Measurements from ENCODE around the gene LSAMP.

LSAMP gene

GRCh38 chr3:116267116-116267515 lies 178.2 kb downstream of the LSAMP start:
- Histone ChIP-seq H2BK12ac (ENCODE audit: low read length in 2 of 2) (no peak overlapping the region), H2AFZ (ENCODE audit: low read depth, low read length) (no peak overlapping the region), H3K18ac (ENCODE audit: low read depth in 1 of 2, low read length in 2 of 2) (no peak overlapping the region), H4K8ac (ENCODE audit: low read length) (no peak overlapping the region), H3K4me3 (ENCODE audit: insufficient read depth in 1 of 2, low read depth in 1 of 2, low read length in 2 of 2) (no peak overlapping the region), H3K9ac (ENCODE audit: low read length) (no peak overlapping the region), H4K91ac (ENCODE audit: low read length) (no peak overlapping the region), H3K79me1 (replicated peaks; ENCODE audit: low read length, poor library complexity, severe bottlenecking) (peaks cover 4% of the 10 kb centered on the region), H3K9me3 (ENCODE audit: control insufficient read depth, low read length) (no peaks in the 10 kb centered on the region), H3K27ac (ENCODE audit: low read length, poor library complexity, severe bottlenecking) (no peak overlapping the region), H2BK120ac (ENCODE audit: low read depth, low read length) (no peak overlapping the region), H3K4ac (ENCODE audit: low read depth in 1 of 2, low read length in 2 of 2) (no peak overlapping the region), H3K27me3 (ENCODE audit: control insufficient read depth in 1 of 2, insufficient read depth in 1 of 2, low read length in 2 of 2) (no peaks in the 10 kb centered on the region), H3K23ac (ENCODE audit: low read length in 2 of 2) (no peak overlapping the region), H3K14ac (ENCODE audit: low read length in 2 of 2) (no peak overlapping the region), H2BK15ac (ENCODE audit: low read depth, poor library complexity, severe bottlenecking) (no peak overlapping the region), H2BK5ac (ENCODE audit: low read depth, low read length, poor library complexity, severe bottlenecking) (no peak overlapping the region), H3K4me1 (ENCODE audit: control insufficient read depth, insufficient read depth, low read depth, low read length) (no peaks in the 10 kb centered on the region), H2AK5ac (ENCODE audit: low read length, severe bottlenecking) (no peak overlapping the region), H3K36me3 (ENCODE audit: control insufficient read depth in 1 of 2, insufficient read depth in 2 of 2, low read depth in 1 of 2, low read length in 2 of 2) (no peaks in the 10 kb centered on the region), H3K4me2 (ENCODE audit: low read length, poor library complexity, severe bottlenecking) (no peak overlapping the region)
- WGBS: 95% methylated on average over 1 of the region's 1 CpG
- DNase-seq: no peak

- no peak overlapping the region for H4K91ac ChIP-seq (ENCODE audit: low read length)
- H3K4me1 ChIP-seq (ENCODE audit: control insufficient read depth, insufficient read depth, low read depth, low read length): no peaks in the 10 kb centered on the region
- no peak overlapping the region for H2AFZ ChIP-seq (ENCODE audit: low read depth, low read length)
- no peak overlapping the region for H3K9ac ChIP-seq (ENCODE audit: low read length)
- no peak for DNase-seq
- H3K27ac ChIP-seq (ENCODE audit: low read length, poor library complexity, severe bottlenecking): no peak overlapping the region
- no peak overlapping the region for H3K18ac ChIP-seq (ENCODE audit: low read depth in 1 of 2, low read length in 2 of 2)
- H3K14ac ChIP-seq (ENCODE audit: low read length in 2 of 2): no peak overlapping the region
- no peak overlapping the region for H3K4me2 ChIP-seq (ENCODE audit: low read length, poor library complexity, severe bottlenecking)
- no peaks in the 10 kb centered on the region for H3K9me3 ChIP-seq (ENCODE audit: control insufficient read depth, low read length)
- H2BK15ac ChIP-seq (ENCODE audit: low read depth, poor library complexity, severe bottlenecking): no peak overlapping the region
- no peak overlapping the region for H3K4me3 ChIP-seq (ENCODE audit: insufficient read depth in 1 of 2, low read depth in 1 of 2, low read length in 2 of 2)
- peaks cover 6% of the 10 kb centered on the region for H3K79me1 ChIP-seq (replicated peaks; ENCODE audit: low read length, poor library complexity, severe bottlenecking)
- no peak overlapping the region for H3K23ac ChIP-seq (ENCODE audit: low read length in 2 of 2)
- no peaks in the 10 kb centered on the region for H3K27me3 ChIP-seq (ENCODE audit: control insufficient read depth in 1 of 2, insufficient read depth in 1 of 2, low read length in 2 of 2)
- no peaks in the 10 kb centered on the region for H3K36me3 ChIP-seq (ENCODE audit: control insufficient read depth in 1 of 2, insufficient read depth in 2 of 2, low read depth in 1 of 2, low read length in 2 of 2)
- no peak overlapping the region for H2AK5ac ChIP-seq (ENCODE audit: low read length, severe bottlenecking)
- no peak overlapping the region for H3K4ac ChIP-seq (ENCODE audit: low read depth in 1 of 2, low read length in 2 of 2)
- no CpG with 5 or more reads among the region's 1 CpG for whole genome bisulfite sequencing
- no peak overlapping the region for H2BK120ac ChIP-seq (ENCODE audit: low read depth, low read length)
- H2BK5ac ChIP-seq (ENCODE audit: low read depth, low read length, poor library complexity, severe bottlenecking): no peak overlapping the region
- H4K8ac ChIP-seq (ENCODE audit: low read length): no peak overlapping the region
- H2BK12ac ChIP-seq (ENCODE audit: low read length in 2 of 2): no peak overlapping the region
These were observed 179.2 kb downstream of the LSAMP start for GRCh38 chr3:116265976-116266584.

- Histone ChIP-seq H3K36me3 (ENCODE audit: control insufficient read depth in 1 of 2, insufficient read depth in 2 of 2, low read depth in 1 of 2, low read length in 2 of 2) (no peaks in the 10 kb centered on the region), H4K91ac (ENCODE audit: low read length) (no peak overlapping the region), H3K9ac (ENCODE audit: low read length) (no peak overlapping the region), H3K4me3 (ENCODE audit: insufficient read depth in 1 of 2, low read depth in 1 of 2, low read length in 2 of 2) (no peak overlapping the region), H3K4me2 (ENCODE audit: low read length, poor library complexity, severe bottlenecking) (no peak overlapping the region), H2AK5ac (ENCODE audit: low read length, severe bottlenecking) (no peak overlapping the region), H2BK15ac (ENCODE audit: low read depth, poor library complexity, severe bottlenecking) (no peak overlapping the region), H3K27me3 (ENCODE audit: control insufficient read depth in 1 of 2, insufficient read depth in 1 of 2, low read length in 2 of 2) (no peaks in the 10 kb centered on the region), H2BK12ac (ENCODE audit: low read length in 2 of 2) (no peak overlapping the region), H3K9me3 (ENCODE audit: control insufficient read depth, low read length) (no peaks in the 10 kb centered on the region), H2AFZ (ENCODE audit: low read depth, low read length) (no peak overlapping the region), H3K18ac (ENCODE audit: low read depth in 1 of 2, low read length in 2 of 2) (no peak overlapping the region), H3K23ac (ENCODE audit: low read length in 2 of 2) (no peak overlapping the region), H3K79me1 (replicated peaks; ENCODE audit: low read length, poor library complexity, severe bottlenecking) (peaks cover 8% of the 10 kb centered on the region), H2BK5ac (ENCODE audit: low read depth, low read length, poor library complexity, severe bottlenecking) (no peak overlapping the region), H3K4me1 (ENCODE audit: control insufficient read depth, insufficient read depth, low read depth, low read length) (no peaks in the 10 kb centered on the region), H3K27ac (ENCODE audit: low read length, poor library complexity, severe bottlenecking) (no peak overlapping the region), H2BK120ac (ENCODE audit: low read depth, low read length) (no peak overlapping the region), H3K4ac (ENCODE audit: low read depth in 1 of 2, low read length in 2 of 2) (no peak overlapping the region), H3K14ac (ENCODE audit: low read length in 2 of 2) (no peak overlapping the region), H4K8ac (ENCODE audit: low read length) (no peak overlapping the region)
- DNase-seq: no peak
- 88% methylated on average over 7 of the region's 8 CpGs for WGBS
These were observed 180.0 kb downstream of the LSAMP start for GRCh38 chr3:116265320-116265695.

- Histone ChIP-seq H3K4me1 (ENCODE audit: control insufficient read depth, insufficient read depth, low read depth, low read length) (no peaks in the 10 kb centered on the region), H2AFZ (ENCODE audit: low read depth, low read length) (no peak overlapping the region), H3K23ac (ENCODE audit: low read length in 2 of 2) (no peak overlapping the region), H4K8ac (ENCODE audit: low read length) (no peak overlapping the region), H3K9me3 (ENCODE audit: control insufficient read depth, low read length) (no peaks in the 10 kb centered on the region), H3K79me1 (replicated peaks; ENCODE audit: low read length, poor library complexity, severe bottlenecking) (peaks cover 8% of the 10 kb centered on the region), H2BK120ac (ENCODE audit: low read depth, low read length) (no peak overlapping the region), H3K4me3 (ENCODE audit: insufficient read depth in 1 of 2, low read depth in 1 of 2, low read length in 2 of 2) (no peak overlapping the region), H3K9ac (ENCODE audit: low read length) (no peak overlapping the region), H3K4ac (ENCODE audit: low read depth in 1 of 2, low read length in 2 of 2) (no peak overlapping the region), H2BK12ac (ENCODE audit: low read length in 2 of 2) (no peak overlapping the region), H4K91ac (ENCODE audit: low read length) (no peak overlapping the region), H3K27me3 (ENCODE audit: control insufficient read depth in 1 of 2, insufficient read depth in 1 of 2, low read length in 2 of 2) (no peaks in the 10 kb centered on the region), H2BK5ac (ENCODE audit: low read depth, low read length, poor library complexity, severe bottlenecking) (no peak overlapping the region), H3K27ac (ENCODE audit: low read length, poor library complexity, severe bottlenecking) (no peak overlapping the region), H3K36me3 (ENCODE audit: control insufficient read depth in 1 of 2, insufficient read depth in 2 of 2, low read depth in 1 of 2, low read length in 2 of 2) (no peaks in the 10 kb centered on the region), H3K4me2 (ENCODE audit: low read length, poor library complexity, severe bottlenecking) (no peak overlapping the region), H3K14ac (ENCODE audit: low read length in 2 of 2) (no peak overlapping the region), H2BK15ac (ENCODE audit: low read depth, poor library complexity, severe bottlenecking) (no peak overlapping the region), H2AK5ac (ENCODE audit: low read length, severe bottlenecking) (no peak overlapping the region), H3K18ac (ENCODE audit: low read depth in 1 of 2, low read length in 2 of 2) (no peak overlapping the region)
- no peak for DNase-seq
- WGBS: 80% methylated on average over 1 of the region's 4 CpGs
These were observed 180.6 kb downstream of the LSAMP start for GRCh38 chr3:116264546-116265319.

Measured in mesenchymal stem cell (in vitro differentiated cells and primary cell).